PC-3 (cell line): ENCODE data around the gene RNU2-63P. TPM values are rescaled to one million over a fixed set of nuclear protein-coding genes. Genes with fewer than 3 reads are reported as not detected.
"Not testable (repeated sequence)": the region's sequence is repeated elsewhere in the genome, so short reads cannot be mapped to it uniquely, and the experiment has no call there.

Experiments used
- ATAC-seq: fragments of 200-7000 bp; cut with Tn5 transposase; 2 replicates; pipeline ENCODE4 v1.9.1; 2020; ENCODE audit warnings: mild to moderate bottlenecking, moderate library complexity
- BruUV-seq: library from RNA; stranded (reverse); fragments of 400-500 nt; replicated peaks from 2 replicates; lab custom pipeline; 2021; lab: Mats Ljungman, UMichigan
- CTCF ChIA-PET: fragments of 300-600 bp; sonication (Branson Sonifier 250); formaldehyde crosslinking; loops from one replicate; lab custom pipeline; 2022; ENCODE audit warnings: antibody characterized with exemption; lab: Charles Lee
- POLR2A ChIA-PET: fragments of 300-600 bp; sonication (Branson Sonifier 250); formaldehyde crosslinking; loops from one replicate; lab custom pipeline; 2022; ENCODE audit warnings: antibody characterized with exemption; ENCODE audit not compliant: unreplicated experiment; lab: Charles Lee
- DNase-seq: peaks from one replicate; pipeline ENCODE4 v3.0.0-alpha.2; 2015
- H2AFZ ChIP-seq: fragments of 300-600 bp; sonication (generic); 2 replicates; pipeline ENCODE4 v1.6.0; 2016; ENCODE audit warnings: antibody characterized with exemption, low read length
- H3F3A ChIP-seq: fragments of 300-600 bp; sonication (generic); one replicate; pipeline ENCODE4 v1.6.0; 2017; ENCODE audit warnings: antibody characterized with exemption, low read length, control low read depth, mild to moderate bottlenecking; ENCODE audit not compliant: unreplicated experiment
- H3K27ac ChIP-seq: fragments of 300-600 bp; sonication (generic); 2 replicates; pipeline ENCODE4 v1.5.1; 2016; ENCODE audit warnings: mild to moderate bottlenecking, low read length
- H3K27me3 ChIP-seq: fragments of 300-600 bp; sonication (generic); 2 replicates; pipeline ENCODE4 v1.6.1; 2016; ENCODE audit warnings: low read length, mixed read lengths
- H3K36me3 ChIP-seq: fragments of 300-600 bp; sonication (generic); 2 replicates; pipeline ENCODE4 v1.6.1; 2016; ENCODE audit warnings: low read depth, mixed run types, low read length, mixed read lengths
- H3K4me1 ChIP-seq: fragments of 300-600 bp; sonication (generic); 2 replicates; pipeline ENCODE4 v1.5.1; 2016; ENCODE audit warnings: low read length; ENCODE audit not compliant: insufficient read depth
- H3K4me2 ChIP-seq: fragments of 300-600 bp; sonication (generic); 2 replicates; pipeline ENCODE4 v1.6.0; 2016; ENCODE audit warnings: low read length
- H3K4me3 ChIP-seq: fragments of 300-600 bp; sonication (generic); 2 replicates; pipeline ENCODE4 v1.5.1; 2016; ENCODE audit warnings: mild to moderate bottlenecking, low read length, mixed read lengths
- H3K79me2 ChIP-seq: fragments of 300-600 bp; sonication (generic); 2 replicates; pipeline ENCODE4 v1.6.1; 2017; ENCODE audit warnings: low read length, mixed read lengths
- H3K9ac ChIP-seq: fragments of 300-600 bp; sonication (generic); 2 replicates; pipeline ENCODE4 v1.6.0; 2016; ENCODE audit warnings: mild to moderate bottlenecking, low read length
- H3K9me2 ChIP-seq: fragments of 300-600 bp; sonication (generic); replicated peaks from 2 replicates; pipeline ENCODE4 v1.6.1; 2016; ENCODE audit warnings: mixed run types, low read length, mixed read lengths
- H3K9me3 ChIP-seq: fragments of 300-600 bp; sonication (generic); 2 replicates; pipeline ENCODE4 v1.6.1; 2016; ENCODE audit warnings: low read length, mixed read lengths
- H4K20me1 ChIP-seq: fragments of 300-600 bp; sonication (generic); 2 replicates; pipeline ENCODE4 v1.6.1; 2016; ENCODE audit warnings: low read length, mixed read lengths
- EZH2 ChIP-seq: fragments of 300-600 bp; sonication (generic); IDR thresholded peaks from one replicate; pipeline ENCODE4 v1.6.1; 2017; ENCODE audit warnings: antibody characterized with exemption, mild to moderate bottlenecking, low read length; ENCODE audit not compliant: unreplicated experiment
- EZH2phosphoT487 ChIP-seq: fragments of 300-600 bp; sonication (generic); IDR thresholded peaks from 2 replicates; pipeline ENCODE4 v1.6.1; 2018; ENCODE audit warnings: mild to moderate bottlenecking, antibody characterized with exemption, low read length, borderline replicate concordance
- intact Hi-C: fragments of 100-400 bp; cut with micrococcal nuclease; formaldehyde crosslinking; loops from 2 replicates; pipeline ENCODE4 v1.9.0; 2023
- total RNA-seq: library from RNA; depleted of rRNA; stranded (reverse); fragments of >200 nt; gene quantifications from 2 replicates; pipeline ENCODE4 v1.2.3, GENCODE V29; 2014
- TF ChIP-seq, protein P1 (sequence below): fragments of 300-600 bp; sonication (generic); conservative IDR thresholded peaks from 2 replicates; pipeline ENCODE4 v1.5.1; 2017; ENCODE audit warnings: antibody characterized with exemption, low read depth, mild to moderate bottlenecking, low read length

RNU2-63P gene
- total RNA-seq, 1 experiment from 2014 or later = 122 TPM

DNA sequence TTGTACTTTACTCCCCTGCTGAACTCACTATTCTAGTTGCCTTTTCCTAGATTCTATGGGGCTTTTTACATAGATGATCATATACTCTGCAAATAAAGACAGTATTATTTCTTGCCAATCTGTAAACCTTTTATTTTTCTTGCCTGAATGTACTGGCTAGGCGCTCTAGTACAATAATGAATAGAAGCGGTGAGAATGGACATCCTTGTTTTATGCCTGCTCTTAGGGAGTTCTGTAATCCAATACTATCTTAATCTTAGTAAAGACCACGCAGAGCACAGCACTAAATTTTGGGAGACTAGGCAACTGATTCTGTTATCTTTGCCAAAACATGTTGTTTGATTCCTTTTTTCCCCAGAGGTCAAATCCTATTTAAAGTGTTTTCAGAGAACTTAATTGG is 32.2 kb upstream of the RNU2-63P start:
- Histone ChIP-seq H4K20me1 (no peaks in the 10 kb centered on the region), H3K79me2 (peaks cover 7% of the 10 kb centered on the region), H3K4me3 (no peak overlapping the region), H3K9ac (no peak overlapping the region), H3K36me3 (no peaks in the 10 kb centered on the region; the same call in 1 of the 2 replicates), H3K27me3 (no peaks in the 10 kb centered on the region), H3K9me2 (no peaks in the 10 kb centered on the region), H3K9me3 (no peaks in the 10 kb centered on the region), H3F3A (no peaks in the 10 kb centered on the region), H3K4me1 (peaks cover 2% of the 10 kb centered on the region; the same call in 1 of the 2 replicates), H3K27ac (no peak overlapping the region), H3K4me2 (no peak overlapping the region), H2AFZ (no peak overlapping the region)
- TF ChIP-seq EZH2 = no peak
- TF ChIP-seq, protein P1, sequence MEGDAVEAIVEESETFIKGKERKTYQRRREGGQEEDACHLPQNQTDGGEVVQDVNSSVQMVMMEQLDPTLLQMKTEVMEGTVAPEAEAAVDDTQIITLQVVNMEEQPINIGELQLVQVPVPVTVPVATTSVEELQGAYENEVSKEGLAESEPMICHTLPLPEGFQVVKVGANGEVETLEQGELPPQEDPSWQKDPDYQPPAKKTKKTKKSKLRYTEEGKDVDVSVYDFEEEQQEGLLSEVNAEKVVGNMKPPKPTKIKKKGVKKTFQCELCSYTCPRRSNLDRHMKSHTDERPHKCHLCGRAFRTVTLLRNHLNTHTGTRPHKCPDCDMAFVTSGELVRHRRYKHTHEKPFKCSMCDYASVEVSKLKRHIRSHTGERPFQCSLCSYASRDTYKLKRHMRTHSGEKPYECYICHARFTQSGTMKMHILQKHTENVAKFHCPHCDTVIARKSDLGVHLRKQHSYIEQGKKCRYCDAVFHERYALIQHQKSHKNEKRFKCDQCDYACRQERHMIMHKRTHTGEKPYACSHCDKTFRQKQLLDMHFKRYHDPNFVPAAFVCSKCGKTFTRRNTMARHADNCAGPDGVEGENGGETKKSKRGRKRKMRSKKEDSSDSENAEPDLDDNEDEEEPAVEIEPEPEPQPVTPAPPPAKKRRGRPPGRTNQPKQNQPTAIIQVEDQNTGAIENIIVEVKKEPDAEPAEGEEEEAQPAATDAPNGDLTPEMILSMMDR = no peak
- TF ChIP-seq EZH2phosphoT487 = no peak
- no TSS peak for BruUV-seq
- ATAC-seq (no peak), DNase-seq (no peak)
- intact Hi-C loops = no loop called here
- POLR2A ChIA-PET = no interaction called here
- CTCF ChIA-PET = no interaction called here

DNA sequence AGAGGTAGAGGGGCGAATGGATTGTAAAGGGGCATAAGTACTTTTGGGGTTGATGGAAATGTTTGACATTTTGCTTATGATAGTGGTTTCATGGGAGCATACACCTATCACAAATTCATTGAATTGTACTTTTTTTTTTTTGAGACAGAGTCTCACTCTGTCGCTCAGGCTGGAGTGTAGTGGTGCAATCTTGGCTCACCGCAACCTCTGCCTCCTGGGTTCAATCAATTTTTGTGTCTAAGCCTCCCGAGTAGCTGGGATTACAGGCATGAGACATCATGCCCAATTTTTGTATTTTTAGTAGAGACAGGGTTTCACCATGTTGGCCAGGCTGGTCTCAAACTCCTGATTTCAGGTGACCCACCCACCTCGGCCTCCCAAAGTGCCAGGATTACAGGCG is 29.2 kb upstream of the RNU2-63P start:
- H3K27ac ChIP-seq, H3K9me2 ChIP-seq, POLR2A ChIA-PET, H3K9me3 ChIP-seq, BruUV-seq, H3K9ac ChIP-seq, H3K27me3 ChIP-seq, H3K4me2 ChIP-seq, ATAC-seq, DNase-seq, H3K36me3 ChIP-seq, H3K79me2 ChIP-seq, intact Hi-C loops, H3F3A ChIP-seq, H3K4me1 ChIP-seq, H2AFZ ChIP-seq, CTCF ChIA-PET, H4K20me1 ChIP-seq, H3K4me3 ChIP-seq: not testable (repeated sequence)

DNA sequence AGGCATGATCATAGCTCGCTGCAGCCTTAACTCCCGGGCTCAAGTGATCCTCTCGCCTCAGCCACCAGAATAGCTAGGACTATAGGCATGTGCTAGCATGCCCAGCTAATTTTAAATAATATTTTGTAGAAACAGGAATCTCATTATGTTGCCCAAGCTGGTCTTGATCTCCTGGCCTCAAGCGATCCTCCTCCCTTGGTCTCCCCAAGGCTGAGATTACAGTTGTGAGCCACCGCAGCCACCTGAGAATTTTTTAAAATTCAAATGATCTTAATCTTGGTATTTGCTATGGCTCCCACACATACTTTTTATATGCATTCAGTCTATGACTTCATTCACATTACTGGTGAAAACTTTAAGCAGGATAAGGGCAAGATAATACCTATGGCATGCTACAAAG is 26.1 kb upstream of the RNU2-63P start:
- H3K36me3 ChIP-seq = no peaks in the 10 kb centered on the region
- H4K20me1 ChIP-seq = no peaks in the 10 kb centered on the region
- DNase-seq (no peak), ATAC-seq (no peak)
- H3K27ac ChIP-seq = no peak overlapping the region
- POLR2A ChIA-PET = no interaction called here
- intact Hi-C loops = no loop called here
- no peak overlapping the region for H3K4me2 ChIP-seq
- H3K79me2 ChIP-seq = no peaks in the 10 kb centered on the region
- H3K4me3 ChIP-seq = no peak overlapping the region
- no TSS peak for BruUV-seq
- no peak overlapping the region for H3K9ac ChIP-seq
- peaks cover 13% of the 10 kb centered on the region for H3F3A ChIP-seq
- no peaks in the 10 kb centered on the region for H3K9me2 ChIP-seq
- no peaks in the 10 kb centered on the region for H3K27me3 ChIP-seq
- TF ChIP-seq, protein P1 = no peak
- TF ChIP-seq EZH2 (no peak), EZH2phosphoT487 (no peak)
- H3K4me1 ChIP-seq = peaks cover 15% of the 10 kb centered on the region
- no peak overlapping the region for H2AFZ ChIP-seq
- CTCF ChIA-PET = interaction anchor here (0.7 kb wide), 1 partner anchor 26 kb away, joined by 5 read pairs; no protein-coding TSS in a partner anchor
- no peaks in the 10 kb centered on the region for H3K9me3 ChIP-seq
